Astrocyte (in vitro differentiated cells and primary cell): Measurements from ENCODE around the gene SMOC2.

Experiments used
- EZH2 ChIP-seq: IDR thresholded peaks from 2 replicates; pipeline ENCODE4 v1.6.1; 2012; ENCODE audit warnings: mild to moderate bottlenecking, low read length, inconsistent platforms; ENCODE audit not compliant: insufficient read depth
- TF ChIP-seq, protein P1 (sequence below): IDR thresholded peaks from 2 replicates; pipeline ENCODE4 v1.5.1; 2011; ENCODE audit warnings: low read depth, mild to moderate bottlenecking, inconsistent platforms, low read length, moderate library complexity; ENCODE audit not compliant: insufficient read depth

DNA sequence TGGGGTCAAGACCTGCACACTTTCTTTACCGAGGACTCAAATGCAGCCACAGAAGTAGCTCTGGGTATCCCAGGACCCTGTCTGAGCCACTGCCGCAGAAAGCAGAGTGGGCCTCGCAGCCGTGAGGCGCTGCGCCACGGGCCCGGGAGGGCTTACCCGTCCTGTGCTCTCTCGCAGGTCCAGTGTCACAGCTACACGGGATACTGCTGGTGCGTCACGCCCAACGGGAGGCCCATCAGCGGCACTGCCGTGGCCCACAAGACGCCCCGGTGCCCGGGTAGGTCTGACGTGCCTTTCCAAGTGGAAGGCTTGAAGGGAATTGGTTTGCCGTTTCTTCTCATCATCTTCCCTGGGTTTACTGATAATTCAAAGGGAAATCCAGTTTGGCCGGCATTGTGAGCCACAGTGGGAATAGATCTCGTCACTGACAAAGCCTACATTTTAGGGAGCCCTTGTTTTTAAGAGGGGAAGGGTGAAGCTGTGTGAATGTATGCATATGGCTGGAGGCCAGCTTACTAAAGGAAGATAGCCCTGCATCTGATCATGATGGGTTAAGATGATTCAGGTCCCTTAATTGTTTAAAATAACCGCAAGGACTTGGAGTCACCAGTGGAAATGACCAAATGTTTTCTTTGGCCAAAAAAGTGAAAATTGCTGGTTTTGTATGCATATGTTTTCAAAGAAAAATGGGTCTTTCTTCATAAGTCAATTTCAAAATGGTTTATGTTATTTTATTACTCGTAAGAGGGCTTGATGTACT is 86.6 kb downstream of the SMOC2 start:
- TF ChIP-seq, protein P1, sequence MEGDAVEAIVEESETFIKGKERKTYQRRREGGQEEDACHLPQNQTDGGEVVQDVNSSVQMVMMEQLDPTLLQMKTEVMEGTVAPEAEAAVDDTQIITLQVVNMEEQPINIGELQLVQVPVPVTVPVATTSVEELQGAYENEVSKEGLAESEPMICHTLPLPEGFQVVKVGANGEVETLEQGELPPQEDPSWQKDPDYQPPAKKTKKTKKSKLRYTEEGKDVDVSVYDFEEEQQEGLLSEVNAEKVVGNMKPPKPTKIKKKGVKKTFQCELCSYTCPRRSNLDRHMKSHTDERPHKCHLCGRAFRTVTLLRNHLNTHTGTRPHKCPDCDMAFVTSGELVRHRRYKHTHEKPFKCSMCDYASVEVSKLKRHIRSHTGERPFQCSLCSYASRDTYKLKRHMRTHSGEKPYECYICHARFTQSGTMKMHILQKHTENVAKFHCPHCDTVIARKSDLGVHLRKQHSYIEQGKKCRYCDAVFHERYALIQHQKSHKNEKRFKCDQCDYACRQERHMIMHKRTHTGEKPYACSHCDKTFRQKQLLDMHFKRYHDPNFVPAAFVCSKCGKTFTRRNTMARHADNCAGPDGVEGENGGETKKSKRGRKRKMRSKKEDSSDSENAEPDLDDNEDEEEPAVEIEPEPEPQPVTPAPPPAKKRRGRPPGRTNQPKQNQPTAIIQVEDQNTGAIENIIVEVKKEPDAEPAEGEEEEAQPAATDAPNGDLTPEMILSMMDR, result no peak
- TF ChIP-seq EZH2, result no peak
